Inflammatory macrophage (primary cell): ENCODE data around the gene SON.
"Not testable (repeated sequence)": the region's sequence is repeated elsewhere in the genome, so short reads cannot be mapped to it uniquely, and the experiment has no call there.

Source experiments
- DNase-seq, 2 donors: peaks; one replicate each; pipeline ENCODE4 v3.0.0-alpha.2; 2020 to 2022

SON gene

GRCh38 chr21:33578959-33579542 lies 36.2 kb downstream of the SON start:
- DNase-seq, result peak in 1 of 2 donors; percentile 24

DNA sequence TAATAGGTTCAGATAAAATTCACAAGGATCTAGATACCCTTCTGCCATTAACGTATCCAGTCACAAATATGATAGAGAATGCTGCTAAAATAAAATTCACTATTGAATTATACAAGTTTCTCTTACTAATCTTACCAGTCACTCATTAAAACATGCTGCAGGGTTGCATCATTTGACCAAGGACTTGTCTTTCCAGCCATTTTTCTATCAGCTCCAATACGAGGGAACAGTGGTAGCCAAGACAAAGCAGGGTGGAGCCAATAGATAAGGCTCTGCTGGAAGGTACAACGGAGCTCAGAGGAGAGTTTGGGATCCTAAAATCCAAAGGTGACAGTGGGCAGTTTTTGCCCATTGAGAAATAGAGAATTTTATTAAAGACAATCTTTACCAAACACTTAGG lies 41.6 kb downstream of the SON start:
- DNase-seq, result no peak

- no peak for DNase-seq
Observed at GRCh38 chr21:33586927-33587326, 44.1 kb downstream of the SON start.

DNA sequence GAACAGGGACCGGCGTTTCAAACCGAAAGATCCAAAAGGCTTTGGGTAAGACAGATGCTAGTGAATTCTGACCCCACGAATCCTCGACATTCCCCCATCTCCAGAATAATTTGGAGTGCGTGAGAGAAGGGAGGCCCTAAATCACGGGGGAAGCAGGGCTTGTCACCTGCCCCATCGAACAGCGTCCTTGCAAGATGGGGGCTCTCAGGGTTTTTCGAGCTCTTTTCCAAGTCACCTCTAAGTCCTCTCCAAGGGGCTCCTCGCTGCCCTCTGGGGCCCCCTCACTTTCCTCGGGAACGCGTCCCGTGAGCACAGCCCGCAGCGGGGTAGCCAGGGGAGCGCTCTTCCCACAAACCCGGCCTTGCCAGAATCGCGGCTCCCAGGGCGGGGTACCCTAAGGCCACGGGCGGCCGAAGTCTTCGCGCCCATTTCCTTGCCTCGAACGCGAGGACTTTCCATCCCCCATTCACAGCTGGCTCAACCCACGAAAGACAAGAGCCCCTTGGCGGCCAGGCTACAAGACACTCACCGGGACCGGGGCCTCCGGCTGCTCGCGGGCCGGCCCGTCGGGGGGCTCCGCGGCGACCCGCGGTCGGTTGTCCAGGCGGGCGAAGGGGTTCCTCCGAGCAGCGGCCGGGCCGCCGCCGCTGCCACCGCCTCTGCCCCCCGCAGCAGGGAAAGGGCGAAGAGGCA lies 45.1 kb downstream of the SON start:
- peak; percentile 13 to 15 for DNase-seq

- peak; percentile 88 to 92 for DNase-seq
Observed at GRCh38 chr21:33588485-33589335, 45.9 kb downstream of the SON start, which contains the start of gene DONSON. DONSON (minus strand) TSS chr21:33588684; CDS start chr21:33588641, 43 bp downstream.

DNA sequence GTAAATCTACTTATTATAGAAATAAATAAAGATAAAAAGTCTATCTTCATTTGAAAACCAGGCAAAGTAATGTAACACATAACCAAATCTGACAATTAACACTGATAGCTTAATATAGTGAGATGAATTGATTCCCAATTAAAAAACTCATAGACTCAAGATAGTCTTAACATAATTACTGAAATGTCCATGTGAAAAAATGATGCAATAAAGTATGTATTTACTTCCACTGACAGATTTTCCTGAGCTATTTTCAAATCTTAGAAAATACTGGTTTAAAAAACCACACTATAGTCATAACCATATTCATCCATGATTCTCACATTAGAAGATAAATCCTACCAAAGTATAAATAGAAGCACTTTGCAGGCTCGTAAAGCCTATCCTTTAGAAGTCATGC lies 55.2 kb downstream of the SON start:
- no peak for DNase-seq

DNA sequence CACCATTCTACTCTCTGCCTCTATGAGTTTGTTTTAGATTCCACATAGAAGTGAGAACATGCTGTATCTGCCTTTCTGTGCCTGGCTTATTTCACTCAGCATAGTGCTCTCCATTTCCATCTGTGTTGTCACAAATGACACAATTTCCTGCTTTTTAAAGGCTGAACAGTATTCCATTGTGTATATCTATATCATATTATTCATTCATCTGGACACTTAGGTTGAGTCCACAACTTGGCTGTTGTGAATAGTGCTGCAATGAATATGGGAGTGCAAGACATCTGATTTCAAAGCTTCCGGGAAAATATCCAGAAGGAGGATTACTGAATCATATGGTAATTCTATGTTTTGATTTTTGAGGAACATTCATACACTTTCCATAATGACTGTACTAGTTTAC lies 65.7 kb downstream of the SON start:
- DNase-seq, result no peak

- DNase-seq, result no peak
Observed at GRCh38 chr21:33611006-33611744, 68.3 kb downstream of the SON start.

GRCh38 chr21:33617565-33617964 lies 74.7 kb downstream of the SON start:
- not testable (repeated sequence) for DNase-seq

DNA sequence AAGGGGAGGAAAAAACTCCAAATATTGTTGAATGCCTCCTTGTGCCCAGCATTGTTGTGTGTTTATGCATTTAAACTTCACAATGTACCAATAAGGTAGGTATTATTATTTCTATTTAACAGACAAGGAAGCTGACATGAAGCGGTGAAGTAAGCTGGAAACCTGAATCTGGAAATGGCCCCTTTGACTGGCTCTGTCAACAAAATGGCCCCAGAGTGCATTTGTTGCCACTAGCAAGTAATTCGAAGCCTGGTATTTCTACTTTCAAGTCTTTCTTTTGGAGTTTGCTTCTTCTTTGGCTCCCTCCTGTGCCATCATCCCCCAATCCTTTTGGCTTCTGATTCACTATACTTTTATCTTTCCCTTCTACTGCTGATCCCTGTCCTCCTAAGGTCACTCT lies 75.6 kb downstream of the SON start:
- DNase-seq, result no peak

- DNase-seq, result peak; percentile 21 to 67
Observed at GRCh38 chr21:33619726-33620125, 76.9 kb downstream of the SON start.

DNA sequence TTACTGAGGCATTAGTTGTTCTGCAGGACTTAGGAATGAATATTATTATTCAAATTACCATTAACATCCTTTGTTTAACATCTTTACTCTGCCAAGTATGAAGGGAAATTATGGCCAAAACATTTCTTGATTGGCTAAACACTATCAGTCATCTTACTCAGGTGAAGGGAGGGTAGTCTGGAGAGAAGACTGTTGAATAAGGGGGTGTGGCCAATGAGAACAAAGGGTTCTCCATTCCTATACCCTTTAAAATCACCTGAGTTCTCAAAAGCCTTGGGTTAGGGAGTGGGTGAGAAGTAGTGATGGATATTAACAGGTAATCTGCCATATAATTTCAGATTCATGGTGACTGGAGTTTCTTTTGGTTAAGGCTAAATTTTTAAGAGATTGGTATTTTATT lies 79.4 kb downstream of the SON start:
- no peak for DNase-seq

- not testable (repeated sequence) for DNase-seq
Observed at GRCh38 chr21:33626151-33626550, 83.3 kb downstream of the SON start.
